ENCODE data around the gene SMG6.

DNA sequence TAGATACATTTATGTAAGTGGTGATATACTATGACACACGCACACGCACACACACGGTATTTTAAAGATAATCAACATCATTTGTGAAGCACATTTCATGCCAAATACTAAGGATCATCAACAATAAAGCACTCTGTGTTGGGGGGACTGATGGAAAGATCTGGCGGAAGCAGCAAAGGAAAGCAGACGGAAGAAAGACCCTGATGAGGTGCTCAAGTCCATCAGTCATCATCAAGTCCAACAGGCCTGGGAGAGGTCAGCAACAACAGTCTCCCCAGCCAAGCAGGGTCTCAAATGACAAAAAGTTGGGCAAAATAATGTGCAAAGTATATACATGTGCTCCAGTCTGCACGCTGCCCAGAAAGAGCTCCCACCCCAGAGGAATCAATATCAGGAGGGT, 193.1 kb downstream of the SMG6 start:
- TF ChIP-seq EZH2phosphoT487 (IDR thresholded peaks at IDR 0.05; ENCODE audit: insufficient read depth, low read depth) (no peak), EZH2 (IDR thresholded peaks at IDR 0.05; ENCODE audit: insufficient read depth, poor library complexity, severe bottlenecking) (no peak)
